Endothelial cell of umbilical vein (primary cell): ENCODE results near the gene LYSMD3.

Experiments
- EZH2 ChIP-seq: IDR thresholded peaks from 2 replicates; pipeline ENCODE4 v1.6.1; 2012; ENCODE audit warnings: borderline replicate concordance, low read depth, mild to moderate bottlenecking, moderate library complexity, low read length, inconsistent platforms; ENCODE audit not compliant: severe bottlenecking
- MYC ChIP-seq: IDR thresholded peaks from one replicate; pipeline ENCODE4 v1.6.1; 2011; ENCODE audit warnings: mild to moderate bottlenecking, low read depth, low read length
- POLR2A ChIP-seq: IDR thresholded peaks from 2 replicates; pipeline ENCODE4 v1.6.1; 2012; ENCODE audit warnings: low read depth, mild to moderate bottlenecking, control low read depth, low read length
- TF ChIP-seq, protein P1 (sequence below), 2 donors: IDR thresholded peaks; 1 replicate in 1 of 2; 2 replicates in 1 of 2; pipeline ENCODE4 v1.5.1; 2011; ENCODE audit warnings: low read length in 2 of 2, mild to moderate bottlenecking in 2 of 2, moderate library complexity in 2 of 2, control low read depth in 1 of 2, inconsistent platforms in 1 of 2, low read depth in 1 of 2; ENCODE audit not compliant: insufficient read depth in 1 of 2; ENCODE audit errors: extremely low read depth in 1 of 2

GRCh38 chr5:90554358-90555006 lies 25.1 kb upstream of the LYSMD3 start:
- TF ChIP-seq POLR2A (no peak), MYC (no peak), EZH2 (no peak)
- TF ChIP-seq, protein P1, sequence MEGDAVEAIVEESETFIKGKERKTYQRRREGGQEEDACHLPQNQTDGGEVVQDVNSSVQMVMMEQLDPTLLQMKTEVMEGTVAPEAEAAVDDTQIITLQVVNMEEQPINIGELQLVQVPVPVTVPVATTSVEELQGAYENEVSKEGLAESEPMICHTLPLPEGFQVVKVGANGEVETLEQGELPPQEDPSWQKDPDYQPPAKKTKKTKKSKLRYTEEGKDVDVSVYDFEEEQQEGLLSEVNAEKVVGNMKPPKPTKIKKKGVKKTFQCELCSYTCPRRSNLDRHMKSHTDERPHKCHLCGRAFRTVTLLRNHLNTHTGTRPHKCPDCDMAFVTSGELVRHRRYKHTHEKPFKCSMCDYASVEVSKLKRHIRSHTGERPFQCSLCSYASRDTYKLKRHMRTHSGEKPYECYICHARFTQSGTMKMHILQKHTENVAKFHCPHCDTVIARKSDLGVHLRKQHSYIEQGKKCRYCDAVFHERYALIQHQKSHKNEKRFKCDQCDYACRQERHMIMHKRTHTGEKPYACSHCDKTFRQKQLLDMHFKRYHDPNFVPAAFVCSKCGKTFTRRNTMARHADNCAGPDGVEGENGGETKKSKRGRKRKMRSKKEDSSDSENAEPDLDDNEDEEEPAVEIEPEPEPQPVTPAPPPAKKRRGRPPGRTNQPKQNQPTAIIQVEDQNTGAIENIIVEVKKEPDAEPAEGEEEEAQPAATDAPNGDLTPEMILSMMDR (IDR thresholded peaks at IDR 0.05; ENCODE audit: extremely low read depth in 1 of 2, insufficient read depth in 1 of 2, low read depth in 1 of 2, low read length in 2 of 2) = no peak
